HG03064 (cell line): ENCODE measurements around the gene MAMSTR.

ENCODE experiments used
- ATAC-seq: cut with Tn5 transposase; IDR thresholded peaks from one replicate; pipeline ENCODE4 v1.9.1; 2021; ENCODE audit warnings: low read depth; ENCODE audit not compliant: unreplicated experiment

Gene MAMSTR

DNA sequence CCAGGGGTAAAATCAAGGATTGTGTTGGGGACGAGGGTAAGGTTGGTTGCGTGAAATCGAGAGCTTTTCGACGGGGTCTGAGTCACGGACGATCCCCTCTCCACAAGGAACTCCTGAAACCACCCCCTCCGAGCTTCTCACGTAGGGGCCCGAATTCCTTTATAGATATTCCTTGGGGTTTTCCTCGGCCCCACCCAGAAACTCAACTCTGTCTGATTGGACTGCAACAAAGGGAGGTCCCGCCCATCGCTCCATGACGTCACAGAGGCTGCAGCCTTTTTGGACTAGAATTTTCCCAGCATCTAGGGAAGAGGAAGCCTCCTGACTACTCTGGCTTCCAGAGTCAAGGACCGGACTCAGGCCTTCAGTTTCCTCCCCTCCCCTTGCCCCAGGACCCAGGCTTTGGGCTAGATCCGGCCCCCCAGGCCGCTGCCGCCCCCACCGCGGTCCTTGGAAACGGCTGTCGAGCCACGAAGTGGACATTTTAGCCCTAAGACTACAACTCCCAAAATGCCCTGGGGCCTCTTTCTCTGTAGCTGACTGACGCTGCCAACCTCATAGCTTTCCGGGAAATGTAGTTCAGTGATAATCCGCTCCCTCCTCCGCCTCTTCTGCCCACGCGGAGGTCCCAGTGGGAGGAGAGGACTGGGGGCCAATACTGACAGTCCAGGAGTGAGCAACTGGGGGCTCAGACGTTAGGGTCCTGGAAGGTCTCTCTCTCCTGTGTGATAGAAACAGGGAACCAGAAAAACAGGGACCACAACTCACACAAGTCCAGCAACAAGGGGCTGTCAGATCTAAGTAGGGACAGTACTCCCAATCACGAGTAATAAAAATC is 27.4 kb upstream of the MAMSTR start, which contains the start of gene IZUMO1:
Gene IZUMO1, minus strand, starts transcription at position 172 of the 838 bp plus-strand sequence. CDS start 1,050 bp downstream, outside the sequence.
- ATAC-seq = no peak

DNA sequence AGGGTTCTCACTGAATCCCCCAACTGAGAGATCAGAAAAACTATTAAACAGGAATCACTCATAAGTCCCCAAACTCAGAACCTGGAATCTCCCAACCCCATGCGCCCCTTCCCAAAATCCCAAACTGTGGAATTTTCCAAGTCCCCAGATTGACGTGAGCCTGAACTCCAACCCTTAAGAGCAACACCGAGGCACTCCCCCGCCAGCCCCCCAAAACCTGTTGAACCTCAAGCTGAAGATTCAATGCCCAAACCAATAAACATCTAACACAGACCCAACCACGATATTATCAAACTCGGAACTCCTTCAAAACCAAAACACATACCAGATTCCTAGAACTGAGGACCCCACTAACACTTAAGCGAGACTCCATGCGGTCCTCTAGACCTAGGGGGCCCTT is 26.6 kb upstream of the MAMSTR start:
- no peak for ATAC-seq

DNA sequence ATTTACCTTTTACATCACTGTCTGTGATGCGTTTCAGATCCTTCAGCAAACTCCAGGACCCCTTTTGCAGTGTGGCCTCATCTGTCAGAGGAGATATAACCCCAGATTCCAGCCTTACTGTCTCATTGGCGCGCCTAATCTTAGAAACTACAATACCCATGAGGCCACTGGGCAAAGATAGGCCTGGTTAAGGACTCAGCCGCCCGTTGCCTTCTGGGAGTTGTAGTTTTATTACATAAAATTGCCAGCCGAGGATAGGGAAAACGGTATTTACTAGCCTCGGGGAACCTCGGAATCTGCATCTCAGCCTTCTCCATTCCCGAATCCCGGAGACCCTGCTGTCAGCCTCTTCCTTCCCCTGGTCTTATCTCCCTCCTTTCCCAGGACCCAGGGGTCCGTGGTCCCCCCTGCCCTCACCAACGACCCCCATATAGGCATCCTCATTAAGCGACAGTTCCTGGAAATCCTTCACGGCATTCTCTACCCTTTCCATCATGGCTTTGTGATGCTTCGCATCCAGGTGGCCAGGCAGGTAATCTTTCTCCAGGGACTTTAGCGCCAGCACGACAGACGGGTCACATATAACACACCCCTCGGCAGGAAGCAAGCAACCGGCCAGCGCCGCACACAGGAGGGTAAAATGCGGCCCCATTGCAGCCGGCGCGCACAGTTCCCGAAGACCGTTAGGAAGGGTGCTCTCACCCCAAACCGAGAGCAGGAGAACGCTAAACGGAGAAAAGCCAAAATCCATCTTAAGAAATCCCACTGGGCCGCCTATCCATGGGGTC is 25.9 kb upstream of the MAMSTR start:
- ATAC-seq = no peak

DNA sequence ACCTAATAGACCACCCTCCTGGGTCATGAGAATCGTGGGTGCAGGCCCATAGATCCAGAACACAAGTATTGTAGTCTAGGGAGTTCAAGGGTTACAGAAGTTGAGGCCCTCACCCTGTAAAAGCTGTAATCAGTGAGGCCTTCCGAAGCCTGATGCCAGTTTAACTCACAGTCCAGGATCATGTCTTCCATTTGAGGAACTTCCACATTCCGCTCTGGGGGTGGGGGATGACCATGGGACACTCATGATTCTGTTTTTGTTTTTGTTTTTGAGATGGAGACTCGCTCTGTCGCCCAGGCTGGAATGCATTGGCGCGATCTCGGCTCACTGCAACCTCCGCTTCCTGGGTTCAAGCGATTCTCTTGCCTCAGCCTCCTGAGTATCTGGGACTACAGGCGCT is 22.6 kb upstream of the MAMSTR start:
- no peak for ATAC-seq

DNA sequence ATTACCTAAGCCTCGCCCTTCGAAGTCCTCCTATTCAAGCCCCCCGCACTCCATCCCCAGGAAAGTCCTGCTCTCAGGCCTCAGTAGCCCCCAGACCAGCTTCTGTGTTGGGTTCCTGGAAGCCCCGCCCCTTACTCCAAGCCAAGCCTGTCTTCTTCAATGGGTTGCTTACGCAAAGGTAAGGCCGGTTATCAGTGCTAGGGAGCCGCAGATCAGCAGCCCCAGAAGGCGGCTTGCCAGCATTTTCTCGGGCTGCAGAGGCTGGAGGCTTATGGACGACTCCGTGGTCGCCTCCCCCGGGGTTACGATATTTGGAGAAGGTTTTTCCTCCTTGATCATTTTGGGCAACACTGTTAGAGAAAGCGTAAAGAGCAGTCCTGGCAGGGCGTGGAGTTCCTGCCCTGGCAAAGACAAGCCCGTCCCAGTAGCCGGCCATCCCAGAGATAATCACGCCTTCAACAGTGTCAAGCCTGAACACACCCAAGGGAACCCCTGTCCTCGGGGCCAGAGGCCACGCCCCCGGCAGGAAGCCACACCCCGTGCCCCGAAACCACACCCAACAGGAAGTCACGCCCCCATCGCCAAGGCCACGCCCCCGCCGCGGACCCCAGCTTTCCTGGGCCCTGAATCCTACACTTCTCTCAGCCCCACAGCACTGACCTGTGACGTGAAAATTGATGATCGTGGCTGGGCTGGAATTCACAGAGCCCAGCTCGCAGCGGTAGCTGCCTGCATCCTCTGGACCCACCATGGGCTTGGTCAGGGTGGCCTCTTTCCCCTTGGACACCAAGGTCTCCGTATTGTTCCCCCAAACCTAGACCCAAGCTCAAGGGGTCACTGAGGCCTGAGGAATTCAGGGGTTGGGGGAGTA is 21.8 kb upstream of the MAMSTR start:
- no peak for ATAC-seq

DNA sequence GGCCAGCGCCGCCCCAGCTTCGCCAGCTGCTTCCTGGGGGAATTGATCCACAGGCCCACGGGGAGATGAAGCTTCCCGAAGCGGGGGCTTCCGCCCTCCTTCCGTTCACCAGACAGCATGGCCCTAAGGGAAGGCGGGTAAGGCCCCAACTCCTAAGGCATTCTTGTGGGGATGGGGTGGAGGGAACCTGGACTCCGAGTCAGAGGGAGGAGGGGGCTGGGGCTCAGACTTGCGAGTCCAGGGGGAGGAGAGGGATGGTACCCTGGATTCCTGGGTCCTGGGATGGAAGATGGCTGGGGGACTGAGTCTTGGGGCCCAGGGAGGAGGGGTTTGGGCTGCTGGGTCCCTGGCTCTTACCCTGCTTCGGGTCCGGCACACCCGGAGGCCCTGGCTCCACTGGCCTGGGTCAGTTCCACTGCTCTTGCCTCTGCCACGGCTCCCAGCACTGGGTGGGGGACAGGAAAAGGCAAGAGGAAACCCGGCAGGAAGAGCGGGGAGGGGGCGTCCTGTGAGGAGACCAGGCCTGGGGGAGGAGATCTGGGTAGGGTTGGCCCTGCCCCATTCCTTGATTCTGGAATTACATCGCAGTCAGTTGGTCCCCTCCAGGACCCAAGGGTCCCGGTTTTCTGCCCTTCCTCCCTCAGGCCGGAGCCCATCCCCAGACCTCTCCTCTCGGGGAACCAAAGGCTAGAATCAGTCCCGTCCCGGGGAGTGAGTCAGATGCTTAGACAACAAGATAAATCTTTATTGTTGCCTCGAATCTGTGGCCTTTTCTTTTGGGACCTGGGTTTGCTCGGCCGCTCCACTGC is 20.8 kb upstream of the MAMSTR start, which contains the start of gene RASIP1:
Gene RASIP1, minus strand, starts transcription at position 447 of the 809 bp plus-strand sequence. Its CDS starts 328 bp downstream, at position 119.
- no peak for ATAC-seq

DNA sequence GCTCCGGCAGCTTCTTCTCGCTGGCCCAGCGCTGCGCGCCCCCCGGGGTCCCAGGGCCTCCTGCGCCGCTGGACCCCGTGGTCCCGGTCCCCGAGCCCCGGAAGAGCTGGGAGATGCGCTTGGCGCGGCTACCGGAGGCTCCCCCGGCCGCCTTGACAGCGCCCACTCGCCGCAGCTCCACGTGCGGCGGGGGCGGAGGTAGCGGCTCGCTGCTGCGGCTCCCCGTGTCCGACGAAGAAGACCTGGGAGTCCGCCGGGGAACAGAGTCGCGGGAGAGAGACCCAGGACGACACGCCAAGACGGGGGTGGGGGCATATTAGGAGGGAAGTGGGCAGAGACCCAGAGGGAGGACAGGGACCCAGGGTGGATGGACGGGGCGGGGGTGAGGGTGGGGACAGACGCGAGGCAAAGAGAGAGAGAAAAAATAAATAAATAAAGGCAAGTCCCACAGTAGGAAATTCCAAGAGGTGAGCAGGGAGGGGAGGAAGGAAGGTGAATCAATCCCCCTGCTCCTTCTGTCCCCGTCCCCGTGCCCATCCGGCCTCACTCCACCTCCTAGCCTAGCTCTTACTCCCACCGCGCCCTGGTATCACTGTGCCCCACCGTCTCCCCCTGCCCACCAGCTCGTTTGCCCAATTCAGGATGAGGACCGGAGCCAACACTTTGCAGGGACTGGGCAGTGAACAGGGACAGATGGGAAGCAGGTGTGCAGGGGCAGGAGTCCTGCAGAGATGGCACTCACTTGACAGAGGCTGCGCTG is 20.1 kb upstream of the MAMSTR start:
- no peak for ATAC-seq

DNA sequence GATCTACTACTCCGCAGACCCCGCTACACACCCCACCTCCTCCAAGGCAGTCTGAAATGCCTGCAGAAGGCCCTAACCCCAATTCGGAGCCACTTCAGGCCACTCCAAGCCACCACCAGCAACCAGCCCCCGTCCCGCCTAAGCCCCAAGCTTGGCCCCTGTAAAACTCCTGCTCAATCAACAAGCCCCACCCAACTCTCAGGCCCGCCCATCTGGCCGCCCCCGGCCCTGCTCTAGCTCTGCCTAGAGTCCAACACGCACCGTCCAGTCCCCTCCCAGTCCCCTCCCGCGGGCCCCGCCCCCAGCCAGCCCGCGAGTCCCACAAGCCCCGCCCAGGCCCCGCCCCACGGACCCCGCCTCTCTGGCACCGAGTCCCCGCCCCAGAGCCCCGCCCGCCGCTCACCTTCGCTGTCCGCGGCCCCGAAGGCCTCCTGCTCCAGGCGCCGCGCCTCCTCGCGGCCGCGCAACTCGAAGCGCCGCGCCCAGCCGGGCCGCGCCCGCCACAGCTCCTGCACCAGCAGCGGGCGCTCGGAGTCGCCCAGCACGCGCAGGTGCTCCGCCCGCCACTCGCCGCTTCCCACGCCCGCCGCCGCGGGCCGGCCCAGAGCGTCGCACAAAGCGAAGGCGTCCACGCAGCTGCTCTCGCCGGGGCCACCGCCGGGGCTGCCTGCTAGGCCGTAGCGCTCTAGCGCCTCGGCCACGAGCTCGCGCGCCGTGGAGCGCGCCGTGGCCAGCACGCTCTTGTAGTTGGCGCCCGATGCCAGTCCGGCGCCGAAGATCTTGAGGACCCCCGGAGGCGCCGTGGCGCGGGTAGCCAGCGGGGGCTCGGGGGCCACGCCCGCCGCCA is 19.3 kb upstream of the MAMSTR start:
- ATAC-seq = no peak

DNA sequence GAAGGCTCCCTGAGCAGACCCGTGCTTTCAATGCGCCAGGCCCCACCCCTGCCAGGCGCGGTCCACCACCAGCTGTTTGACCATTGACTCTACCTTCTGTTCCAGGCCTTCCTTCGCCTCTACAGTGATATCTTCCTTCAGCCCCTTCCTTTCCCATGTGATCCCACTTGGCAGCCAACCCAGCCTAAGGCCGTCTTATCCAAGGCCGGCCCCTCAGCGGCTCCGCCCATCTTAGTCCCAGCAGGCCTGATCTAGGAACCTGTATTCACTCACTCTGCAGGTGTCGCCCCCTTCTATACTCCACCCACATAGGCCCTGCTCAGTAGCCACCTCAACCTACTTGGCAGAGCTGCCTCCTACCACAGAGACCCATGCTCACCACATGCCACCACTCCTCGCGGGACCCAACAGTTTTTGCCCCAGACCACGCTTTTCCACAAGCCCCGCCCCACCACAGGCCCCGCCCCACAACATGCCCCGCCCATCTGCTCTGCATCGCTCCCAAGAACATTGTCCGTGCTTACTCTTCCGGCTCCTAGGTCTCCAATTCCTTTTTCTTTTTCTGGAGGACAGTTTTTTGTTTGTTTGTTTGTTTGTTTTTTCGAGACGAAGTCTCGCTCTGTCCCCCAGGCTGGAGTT is 18.0 kb upstream of the MAMSTR start:
- no peak for ATAC-seq

DNA sequence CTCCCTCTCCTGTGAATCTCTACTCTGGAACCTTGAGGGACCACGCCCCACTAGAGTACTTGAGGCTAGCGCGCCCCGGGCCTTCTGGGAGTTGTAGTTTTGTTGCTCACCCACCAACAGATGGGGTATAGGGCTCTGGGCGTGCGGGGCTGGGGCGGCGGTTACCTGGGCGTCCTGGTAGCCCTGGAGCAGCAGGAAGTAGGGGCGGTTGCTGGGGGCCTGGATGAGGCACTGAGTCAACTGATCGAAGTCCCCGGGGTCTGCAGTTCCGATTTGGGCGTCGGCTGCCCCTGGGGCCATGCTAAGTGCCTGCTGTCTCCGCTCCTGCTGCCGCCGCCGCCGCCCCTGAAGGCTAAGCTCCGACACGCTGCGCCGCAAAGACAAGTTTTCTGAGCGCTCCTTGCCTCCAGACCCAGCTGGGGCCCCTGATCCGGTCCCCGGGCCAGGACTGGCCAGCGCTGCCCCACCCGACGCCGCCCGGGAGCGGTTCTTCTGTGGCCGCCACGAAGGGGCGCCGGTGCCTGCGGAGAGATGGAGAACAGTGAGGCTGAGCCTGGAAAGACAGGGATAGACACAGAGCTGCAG is 15.6 kb upstream of the MAMSTR start:
- ATAC-seq = no peak

DNA sequence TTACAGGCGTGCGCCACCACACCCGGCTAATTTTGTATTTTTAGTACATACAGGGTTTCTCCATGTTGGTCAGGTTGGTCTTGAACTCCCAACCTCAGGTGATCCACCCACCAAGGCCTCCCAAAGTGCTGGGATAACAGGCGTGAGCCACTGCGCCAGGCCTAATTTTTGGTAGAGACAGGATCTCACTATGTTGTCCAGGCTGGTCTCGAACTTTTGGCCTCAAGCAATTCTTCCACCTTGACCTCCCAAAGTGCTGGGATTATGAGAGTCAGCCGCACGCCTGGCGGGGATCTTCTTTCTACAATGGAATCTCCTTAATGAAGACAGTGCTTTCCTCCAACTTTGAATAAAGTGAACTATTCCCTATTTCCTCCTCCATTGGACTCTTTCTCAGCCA is 15.1 kb upstream of the MAMSTR start:
- no peak for ATAC-seq

DNA sequence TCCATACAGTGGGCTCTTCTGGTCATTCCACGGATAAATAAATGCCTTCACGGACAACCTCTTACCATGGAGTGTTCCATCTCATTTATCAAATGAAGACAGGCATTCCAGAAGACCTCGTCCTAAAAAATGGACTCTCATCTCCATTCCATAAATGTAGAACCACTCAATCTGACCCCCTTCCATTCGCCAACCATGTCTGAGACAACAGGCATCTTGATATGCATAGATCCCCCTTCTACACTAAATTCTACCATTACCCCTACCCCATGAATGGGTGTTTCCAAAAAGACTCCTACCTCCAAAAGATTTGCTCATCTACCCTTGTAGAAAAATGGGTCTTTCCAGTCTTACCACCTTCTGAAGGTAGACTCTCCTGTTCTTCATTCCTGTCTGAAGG is 11.9 kb upstream of the MAMSTR start:
- no peak for ATAC-seq

DNA sequence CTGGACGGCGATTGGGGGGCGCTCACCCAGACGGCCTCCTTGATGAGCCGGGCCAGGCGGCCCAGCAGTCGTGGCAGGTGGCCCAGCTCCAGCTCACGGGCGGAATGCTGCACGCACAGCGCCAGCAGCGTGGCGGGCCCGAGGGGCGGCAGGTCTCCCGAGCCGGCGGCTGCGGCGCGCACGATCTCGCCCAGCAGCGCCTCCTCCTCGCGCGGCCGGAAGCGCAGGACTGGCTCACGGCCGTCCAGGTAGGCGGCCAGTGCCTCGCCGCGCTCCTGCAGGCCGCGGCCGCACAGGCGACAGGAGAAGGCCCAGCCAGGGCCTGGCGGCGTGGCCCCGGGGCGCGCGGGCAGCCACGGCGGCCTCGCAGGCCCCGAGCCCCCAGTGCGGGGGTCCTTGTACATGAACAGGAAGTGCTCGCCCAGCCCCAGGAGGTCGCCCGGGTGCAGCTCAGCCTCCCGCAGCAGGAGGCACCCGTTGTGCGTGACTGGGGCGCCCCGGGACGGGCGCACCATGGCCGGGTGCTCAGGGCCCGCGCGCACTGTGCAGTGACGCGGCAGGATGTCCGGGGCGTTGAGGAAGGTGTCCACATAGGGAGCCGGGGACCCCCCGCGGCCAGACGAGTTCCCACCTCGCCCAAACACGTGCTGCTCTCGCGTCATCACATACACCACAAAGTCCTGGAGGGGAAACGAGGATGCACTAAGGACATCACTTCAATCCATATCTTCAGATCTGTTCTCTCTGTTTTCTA is 9.6 kb upstream of the MAMSTR start:
- no peak for ATAC-seq

DNA sequence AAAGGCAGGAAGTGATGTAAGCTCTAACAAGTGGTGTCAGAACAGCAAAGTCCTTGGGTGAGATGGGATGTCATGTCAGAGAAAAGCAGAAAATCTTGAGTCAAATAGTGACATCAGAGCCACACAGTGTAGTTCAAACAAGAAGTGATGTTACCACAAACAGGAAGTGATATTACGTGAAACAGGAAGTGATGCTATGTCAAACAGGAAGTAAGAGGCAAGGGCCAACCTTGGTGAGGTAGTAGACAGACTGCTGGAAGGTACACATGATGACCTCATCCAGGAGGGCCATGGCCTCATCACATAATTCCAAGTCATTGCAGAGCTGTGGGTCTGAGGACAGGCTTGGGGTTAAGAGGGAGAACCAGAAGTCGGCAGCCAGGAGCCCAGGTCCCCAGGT is 7.0 kb upstream of the MAMSTR start:
- ATAC-seq = no peak

DNA sequence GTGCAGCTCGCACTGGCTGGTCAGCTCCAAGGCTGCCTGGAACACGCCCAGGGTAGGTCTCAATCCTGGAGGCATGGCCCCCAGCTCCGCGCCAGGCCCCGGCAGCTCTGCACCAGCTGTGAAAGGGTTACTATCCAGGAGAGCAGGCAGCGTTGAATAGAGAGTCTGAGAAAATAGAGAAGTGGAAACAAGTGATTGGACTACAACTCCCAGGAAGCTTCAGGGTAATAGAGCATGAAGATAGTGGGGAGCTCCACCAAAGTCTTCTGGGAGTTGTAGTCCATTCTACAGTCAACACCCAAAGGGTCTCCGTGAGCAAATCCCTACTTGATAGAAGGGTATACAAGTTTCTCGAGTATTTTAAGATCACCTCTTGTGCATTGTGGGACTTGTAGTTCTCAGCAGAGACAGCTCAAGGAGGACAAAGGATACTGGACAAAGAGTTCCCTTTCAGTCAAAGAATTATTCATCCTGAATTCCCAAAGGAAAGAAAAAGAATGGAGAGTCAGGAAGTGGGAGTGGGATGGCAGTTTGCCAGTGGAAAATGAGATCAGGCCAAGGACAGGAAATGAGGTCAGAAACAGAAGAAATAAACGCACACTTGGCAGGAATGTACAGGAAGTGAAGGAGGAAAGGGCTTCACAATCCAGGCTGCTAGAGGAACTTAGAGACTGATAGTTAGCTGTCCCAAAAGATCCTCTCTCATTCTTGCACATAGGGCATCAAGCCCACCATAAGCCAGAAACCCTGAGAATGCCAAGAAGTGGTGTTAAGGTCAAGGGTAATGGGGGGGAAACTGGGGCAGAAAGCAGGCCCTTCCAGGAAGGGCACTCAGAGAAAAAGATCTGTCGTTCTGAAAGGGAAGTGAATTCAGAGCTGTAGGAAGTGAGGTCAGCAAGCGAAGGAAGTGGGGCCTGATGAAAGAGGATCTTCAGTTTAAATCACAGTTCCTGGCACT is 5.5 kb upstream of the MAMSTR start:
- ATAC-seq = no peak
